ENCODE measurements around the gene ADAMTS2. TPM values are rescaled to one million over a fixed set of nuclear protein-coding genes. Genes with fewer than 3 reads are reported as not detected.

ADAMTS2 gene
- total RNA-seq, 2 experiments from 2014 or later: not detected

- POLR2A ChIA-PET: no interaction called here
- H3K4me1 Mint-ChIP-seq (ENCODE audit: low read depth): no peaks in the 10 kb centered on the region
- no peaks in the 10 kb centered on the region for H3K27me3 Mint-ChIP-seq (ENCODE audit: low read depth)
- no peak overlapping the region for H3K27ac Mint-ChIP-seq
- H3K4me3 Mint-ChIP-seq: no peak overlapping the region
- ATAC-seq (no peak), DNase-seq (no peak)
- CTCF ChIA-PET: no interaction called here
- H3K9me3 Mint-ChIP-seq (ENCODE audit: insufficient read depth): no peaks in the 10 kb centered on the region
- no peaks in the 10 kb centered on the region for H3K36me3 Mint-ChIP-seq (ENCODE audit: low read depth)
Observed at GRCh38 chr5:179377421-179378115, 32.3 kb upstream of the ADAMTS2 start.

GRCh38 chr5:179376701-179377420 is 31.6 kb upstream of the ADAMTS2 start:
- no peaks in the 10 kb centered on the region for H3K27me3 Mint-ChIP-seq (ENCODE audit: low read depth)
- DNase-seq (no peak), ATAC-seq (no peak)
- CTCF ChIA-PET: no interaction called here
- POLR2A ChIA-PET: no interaction called here
- H3K27ac Mint-ChIP-seq: no peak overlapping the region
- no peaks in the 10 kb centered on the region for H3K4me1 Mint-ChIP-seq (ENCODE audit: low read depth)
- no peaks in the 10 kb centered on the region for H3K36me3 Mint-ChIP-seq (ENCODE audit: low read depth)
- H3K9me3 Mint-ChIP-seq (ENCODE audit: insufficient read depth): no peaks in the 10 kb centered on the region
- no peak overlapping the region for H3K4me3 Mint-ChIP-seq

- Mint-ChIP-seq H3K27ac (no peak overlapping the region), H3K4me3 (no peak overlapping the region), H3K4me1 (ENCODE audit: low read depth) (no peaks in the 10 kb centered on the region), H3K9me3 (ENCODE audit: insufficient read depth) (no peaks in the 10 kb centered on the region), H3K27me3 (ENCODE audit: low read depth) (no peaks in the 10 kb centered on the region), H3K36me3 (ENCODE audit: low read depth) (no peaks in the 10 kb centered on the region)
- no peak for DNase-seq
- no peak for ATAC-seq
- ChIA-PET CTCF (no interaction called here), POLR2A (no interaction called here)
Observed at GRCh38 chr5:179375831-179376365, 30.6 kb upstream of the ADAMTS2 start.

GRCh38 chr5:179375236-179375685 is 30.0 kb upstream of the ADAMTS2 start:
- DNase-seq: no peak
- no peak for ATAC-seq
- ChIA-PET POLR2A (no interaction called here), CTCF (no interaction called here)
- Mint-ChIP-seq H3K36me3 (ENCODE audit: low read depth) (no peaks in the 10 kb centered on the region), H3K27me3 (ENCODE audit: low read depth) (no peaks in the 10 kb centered on the region), H3K27ac (no peak overlapping the region), H3K4me1 (ENCODE audit: low read depth) (no peaks in the 10 kb centered on the region), H3K9me3 (ENCODE audit: insufficient read depth) (no peaks in the 10 kb centered on the region), H3K4me3 (no peak overlapping the region)

DNA sequence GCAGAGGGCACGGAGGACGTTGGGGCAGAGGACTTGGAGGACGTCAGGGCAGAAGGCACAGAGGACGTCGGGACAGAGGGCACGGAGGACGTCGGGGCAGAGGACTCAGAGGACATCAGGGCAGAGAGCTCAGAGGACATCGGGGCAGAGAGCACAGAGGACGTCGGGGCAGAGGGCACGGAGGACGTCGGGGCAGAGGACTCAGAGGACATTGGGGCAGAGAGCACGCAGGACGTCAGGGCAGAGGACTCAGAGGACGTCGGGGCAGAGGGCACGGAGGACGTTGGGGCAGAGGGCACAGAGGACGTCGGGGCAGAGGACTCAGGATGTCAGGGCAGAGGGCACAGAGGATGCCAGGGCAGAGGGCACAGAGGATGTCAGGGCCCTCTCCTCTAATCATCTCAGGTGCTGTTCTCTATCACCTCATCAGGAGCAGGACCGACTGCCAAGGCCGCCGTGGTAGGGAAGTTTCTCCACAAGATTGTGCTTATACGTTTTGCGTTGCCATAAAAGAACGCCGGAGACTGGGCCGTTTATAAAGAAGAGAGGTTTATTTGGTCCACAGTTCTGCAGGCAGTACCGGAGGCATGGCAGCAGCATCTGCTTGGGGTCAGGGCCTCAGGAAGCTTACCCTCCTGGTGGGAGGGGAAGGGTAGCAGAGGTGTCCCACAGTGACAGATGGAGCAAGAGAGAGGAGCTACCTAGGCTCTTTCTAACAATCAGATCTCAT is 29.4 kb upstream of the ADAMTS2 start:
- POLR2A ChIA-PET: no interaction called here
- H3K4me3 Mint-ChIP-seq: no peak overlapping the region
- no peak overlapping the region for H3K27ac Mint-ChIP-seq
- DNase-seq: no peak
- CTCF ChIA-PET: no interaction called here
- no peaks in the 10 kb centered on the region for H3K27me3 Mint-ChIP-seq (ENCODE audit: low read depth)
- no peaks in the 10 kb centered on the region for H3K9me3 Mint-ChIP-seq (ENCODE audit: insufficient read depth)
- ATAC-seq: no peak
- H3K4me1 Mint-ChIP-seq (ENCODE audit: low read depth): no peaks in the 10 kb centered on the region
- no peaks in the 10 kb centered on the region for H3K36me3 Mint-ChIP-seq (ENCODE audit: low read depth)

DNA sequence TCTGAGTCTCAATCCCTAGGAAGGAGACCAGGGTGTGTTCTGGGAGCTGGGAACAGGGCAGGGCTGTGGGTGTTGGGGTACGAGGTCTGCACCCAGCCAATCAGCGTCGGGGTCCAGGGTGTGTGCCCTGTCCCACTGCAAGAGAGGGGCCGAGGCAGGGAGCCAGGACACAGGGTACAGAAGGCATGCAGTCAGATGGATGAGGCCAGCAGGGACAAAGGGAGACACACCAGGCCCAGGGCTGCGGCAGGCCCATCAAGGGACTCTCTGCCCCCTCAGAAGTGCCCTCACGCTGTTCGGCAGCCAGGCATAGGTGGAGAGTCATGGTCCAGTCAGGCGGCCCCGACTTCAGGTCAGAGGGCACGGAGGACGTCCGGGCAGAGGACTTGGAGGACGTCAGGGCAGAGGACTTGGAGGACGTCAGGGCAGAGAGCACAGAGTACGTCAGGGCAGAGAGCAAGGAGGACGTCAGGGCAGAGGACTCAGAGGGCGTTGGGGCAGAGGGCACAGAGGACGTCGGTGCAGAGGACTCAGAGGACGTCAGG is 28.8 kb upstream of the ADAMTS2 start:
- no peak for ATAC-seq
- H3K9me3 Mint-ChIP-seq (ENCODE audit: insufficient read depth): no peaks in the 10 kb centered on the region
- H3K36me3 Mint-ChIP-seq (ENCODE audit: low read depth): no peaks in the 10 kb centered on the region
- H3K27me3 Mint-ChIP-seq (ENCODE audit: low read depth): no peaks in the 10 kb centered on the region
- CTCF ChIA-PET: no interaction called here
- no peak overlapping the region for H3K27ac Mint-ChIP-seq
- H3K4me3 Mint-ChIP-seq: no peak overlapping the region
- H3K4me1 Mint-ChIP-seq (ENCODE audit: low read depth): no peaks in the 10 kb centered on the region
- POLR2A ChIA-PET: no interaction called here
- DNase-seq: no peak

GRCh38 chr5:179373101-179373934 is 28.1 kb upstream of the ADAMTS2 start:
- ChIA-PET CTCF (interaction anchor here (0.6 kb wide), 1 partner anchor 300 kb away, joined by 3 read pairs; no protein-coding TSS in a partner anchor), POLR2A (no interaction called here)
- no peaks in the 10 kb centered on the region for H3K9me3 Mint-ChIP-seq (ENCODE audit: insufficient read depth)
- no peaks in the 10 kb centered on the region for H3K36me3 Mint-ChIP-seq (ENCODE audit: low read depth)
- H3K27ac Mint-ChIP-seq: no peak overlapping the region
- DNase-seq (no peak), ATAC-seq (no peak)
- H3K4me3 Mint-ChIP-seq: no peak overlapping the region
- no peaks in the 10 kb centered on the region for H3K27me3 Mint-ChIP-seq (ENCODE audit: low read depth)
- no peaks in the 10 kb centered on the region for H3K4me1 Mint-ChIP-seq (ENCODE audit: low read depth)

DNA sequence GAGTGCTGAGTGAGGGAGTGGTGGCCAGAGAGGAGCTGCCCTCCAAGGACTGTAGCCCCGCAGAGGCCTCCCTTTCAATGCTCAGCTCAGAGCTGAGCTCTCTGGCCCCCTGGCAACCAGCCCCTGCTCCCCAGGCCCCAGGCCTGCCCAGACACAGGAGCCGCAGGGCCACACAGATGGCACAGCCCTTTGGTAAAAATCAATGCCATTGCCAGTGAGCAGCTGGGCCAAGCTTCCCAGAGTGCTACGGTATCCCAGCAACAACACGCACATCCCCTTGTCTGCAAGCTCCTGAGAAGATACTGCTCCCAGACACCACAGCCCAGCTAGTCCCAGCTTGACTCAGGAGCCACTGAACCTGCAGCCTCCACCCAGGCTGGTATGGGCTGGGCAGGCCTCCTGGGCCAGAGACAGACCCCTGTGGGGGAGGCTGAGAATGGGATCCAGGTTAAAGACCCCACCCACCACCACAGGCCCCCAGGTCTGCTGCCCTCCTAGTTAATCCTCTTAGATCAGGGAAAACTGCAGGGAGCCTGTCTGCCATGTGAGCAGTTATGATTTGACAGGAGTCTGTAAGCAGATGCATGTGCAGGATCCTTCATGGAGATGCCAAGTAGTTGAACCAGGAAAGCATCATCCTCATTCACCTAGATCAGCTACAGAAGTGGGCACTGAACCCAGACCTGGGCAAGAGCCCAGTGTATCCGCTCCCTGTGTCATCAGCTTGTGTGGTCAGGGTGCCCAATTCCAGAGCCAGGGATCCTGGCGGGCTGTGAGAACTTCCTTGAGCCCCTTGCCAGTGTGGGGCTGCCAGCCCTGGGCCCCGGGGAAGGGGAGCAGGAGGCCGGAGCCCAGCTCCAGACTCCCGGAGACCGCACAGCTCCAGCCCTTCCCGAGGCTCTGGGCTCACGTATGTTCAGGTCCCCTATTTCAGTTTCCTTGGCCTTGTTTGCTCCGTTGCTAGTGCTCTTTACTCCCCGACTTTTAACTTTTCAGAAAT is 26.7 kb upstream of the ADAMTS2 start:
- no peaks in the 10 kb centered on the region for H3K9me3 Mint-ChIP-seq (ENCODE audit: insufficient read depth)

GRCh38 chr5:179371121-179371510 is 25.9 kb upstream of the ADAMTS2 start:
- no peak for DNase-seq
- Mint-ChIP-seq H3K4me3 (no peak overlapping the region), H3K27me3 (ENCODE audit: low read depth) (no peaks in the 10 kb centered on the region), H3K27ac (no peak overlapping the region), H3K36me3 (ENCODE audit: low read depth) (no peaks in the 10 kb centered on the region), H3K4me1 (ENCODE audit: low read depth) (no peaks in the 10 kb centered on the region), H3K9me3 (ENCODE audit: insufficient read depth) (no peaks in the 10 kb centered on the region)
- ChIA-PET POLR2A (no interaction called here), CTCF (no interaction called here)
- ATAC-seq: no peak

More for the DNA sequence above, 26.7 kb upstream of the ADAMTS2 start:
- DNase-seq (no peak), ATAC-seq (no peak)
- ChIA-PET POLR2A (no interaction called here), CTCF (interaction anchor here (0.6 kb wide), 1 partner anchor 299 kb away, joined by 3 read pairs; no protein-coding TSS in a partner anchor)
- Mint-ChIP-seq H3K27ac (no peak overlapping the region), H3K4me3 (no peak overlapping the region), H3K36me3 (ENCODE audit: low read depth) (no peaks in the 10 kb centered on the region), H3K27me3 (ENCODE audit: low read depth) (no peaks in the 10 kb centered on the region), H3K4me1 (ENCODE audit: low read depth) (no peaks in the 10 kb centered on the region)

GRCh38 chr5:179370490-179371120 is 25.3 kb upstream of the ADAMTS2 start:
- ChIA-PET CTCF (no interaction called here), POLR2A (no interaction called here)
- Mint-ChIP-seq H3K27ac (no peak overlapping the region), H3K4me3 (no peak overlapping the region), H3K36me3 (ENCODE audit: low read depth) (no peaks in the 10 kb centered on the region), H3K4me1 (ENCODE audit: low read depth) (no peaks in the 10 kb centered on the region), H3K9me3 (ENCODE audit: insufficient read depth) (no peaks in the 10 kb centered on the region), H3K27me3 (ENCODE audit: low read depth) (no peaks in the 10 kb centered on the region)
- no peak for ATAC-seq
- no peak for DNase-seq

All from activated CD8-positive, alpha-beta T cell treated with anti-CD3 and anti-CD28 coated beads, Interleukin-2, amount 10 ng/mL, durations not matched to agents 7 days and 5 days (primary cell).